RWPE1 (cell line): ENCODE data around the gene ABCA9.
A peak's percentile ranks its signal among the peaks of the same experiment; 100 is the strongest.

Experiments used
- CTCF ChIA-PET: fragments of 350-600 bp; sonication (Branson Sonifier 250); formaldehyde crosslinking; extraction: SDS; loops from one replicate; lab custom pipeline; 2021; lab: Yijun Ruan, JAX
- POLR2A ChIA-PET: fragments of 400-600 bp; formaldehyde crosslinking; extraction: SDS; loops from one replicate; lab custom pipeline; 2020; ENCODE audit warnings: antibody characterized with exemption; ENCODE audit not compliant: low non-redundant PET; lab: Yijun Ruan, JAX
- DNase-seq: peaks from one replicate; pipeline ENCODE4 v3.0.0; 2012; ENCODE audit warnings: low spot score
- H3K27ac ChIP-seq: fragments of 450-650 bp; 2 replicates; pipeline ENCODE4 v1.5.1; 2017
- CTCF ChIP-seq: fragments of 450-650 bp; conservative IDR thresholded peaks from 2 replicates; pipeline ENCODE4 v1.5.1; 2017; ENCODE audit warnings: low read depth, mild to moderate bottlenecking

The ABCA9 gene

DNA sequence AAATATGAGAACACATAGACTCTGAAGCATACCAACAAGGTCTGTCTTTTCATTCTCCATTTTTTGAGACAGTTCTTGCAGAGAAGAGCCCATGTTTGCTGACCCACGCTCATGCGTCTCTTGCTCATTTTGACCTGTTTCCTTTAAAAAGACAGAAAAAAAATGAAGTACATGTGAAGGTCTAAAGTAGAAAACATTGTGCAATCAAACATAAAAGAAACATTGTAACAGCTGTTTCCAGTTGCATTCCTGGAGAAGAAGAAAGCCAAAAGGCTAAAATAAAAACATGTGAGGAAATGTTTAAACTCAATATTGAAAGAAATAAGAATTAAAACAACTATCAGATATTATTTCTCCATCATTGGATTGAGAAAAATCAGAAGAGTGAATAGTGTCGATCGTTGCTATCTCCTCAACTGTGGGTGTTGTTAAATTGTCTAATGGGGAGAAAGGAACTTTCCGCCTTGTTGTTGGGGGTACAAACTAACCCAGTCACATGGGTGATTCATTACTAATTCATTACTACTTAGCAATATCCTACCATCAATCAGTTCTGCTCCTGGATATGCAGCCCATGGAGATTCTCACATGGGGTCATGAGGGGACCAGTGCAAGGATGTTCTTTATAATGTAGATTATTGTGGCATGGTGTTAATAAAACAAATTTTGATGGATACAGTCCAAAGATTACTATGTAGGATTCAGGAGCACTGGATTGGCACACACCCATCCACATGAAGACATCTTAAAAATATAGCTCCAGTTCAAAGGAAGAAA, 9.5 kb downstream of the ABCA9 start:
- H3K27ac ChIP-seq = no peak overlapping the region
- CTCF ChIA-PET = interaction anchor here (0.7 kb wide), 1 partner anchor 187 kb away, joined by 3 read pairs; no protein-coding TSS in a partner anchor
- POLR2A ChIA-PET = no interaction called here
- DNase-seq = no peak
- no peak for TF ChIP-seq CTCF

DNA sequence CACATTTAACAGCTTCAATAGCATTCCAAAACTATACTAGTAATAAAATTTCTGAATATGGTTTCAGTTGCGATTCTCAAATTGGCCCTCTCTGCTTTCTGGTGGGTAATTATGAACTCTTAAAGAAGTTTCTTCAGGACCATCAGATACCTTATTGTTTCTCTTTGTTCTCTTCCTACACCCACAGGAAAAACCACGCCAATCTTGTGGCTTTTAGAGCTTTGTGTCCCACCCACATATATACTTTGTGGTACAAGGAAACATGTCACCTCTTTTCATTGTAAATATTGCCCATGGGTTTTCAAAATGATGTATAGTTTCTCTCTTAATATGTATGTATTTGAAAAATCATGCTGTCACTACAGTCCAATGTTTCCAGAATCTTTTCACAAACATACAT, 12.1 kb downstream of the ABCA9 start:
- ChIA-PET CTCF (no interaction called here), POLR2A (no interaction called here)
- TF ChIP-seq CTCF = no peak
- no peak for DNase-seq
- H3K27ac ChIP-seq = no peak overlapping the region

GRCh38 chr17:69047368-69048263, 13.1 kb downstream of the ABCA9 start:
- peak overlapping the region; percentile 87 for H3K27ac ChIP-seq
- peak; percentile 20 for DNase-seq
- ChIA-PET CTCF (no interaction called here), POLR2A (no interaction called here)
- no peak for TF ChIP-seq CTCF

GRCh38 chr17:69046121-69046807, 14.5 kb downstream of the ABCA9 start:
- ChIA-PET POLR2A (no interaction called here), CTCF (no interaction called here)
- H3K27ac ChIP-seq = no peak overlapping the region
- DNase-seq = no peak
- TF ChIP-seq CTCF = no peak

GRCh38 chr17:69045646-69046045, 15.1 kb downstream of the ABCA9 start:
- CTCF ChIA-PET = no interaction called here
- no peak for TF ChIP-seq CTCF
- H3K27ac ChIP-seq = no peak overlapping the region
- POLR2A ChIA-PET = no interaction called here
- no peak for DNase-seq

DNA sequence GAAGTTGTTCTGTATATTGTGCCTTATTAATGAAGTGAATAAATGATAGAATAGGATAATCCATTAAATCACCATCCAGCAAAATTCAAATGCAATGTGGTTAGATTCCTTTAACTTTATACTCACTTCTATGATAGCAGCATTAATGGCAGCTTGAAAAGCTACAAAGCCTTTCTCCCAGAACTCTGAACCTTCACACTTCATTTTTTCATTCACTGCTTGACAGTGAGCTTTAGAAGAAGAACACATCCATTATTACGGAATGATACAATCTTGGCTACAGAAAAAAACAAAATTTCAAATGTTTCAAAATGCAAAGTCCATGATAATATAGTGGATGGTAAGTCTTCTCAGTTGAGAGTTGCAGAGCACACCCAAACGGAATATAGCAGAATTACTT, 16.4 kb downstream of the ABCA9 start:
- TF ChIP-seq CTCF = no peak
- DNase-seq = no peak
- ChIA-PET CTCF (no interaction called here), POLR2A (no interaction called here)
- no peak overlapping the region for H3K27ac ChIP-seq
